COLO829 (cell line): Measurements from ENCODE around the gene PIWIL4.

Source experiments
- DNase-seq: peaks from one replicate; pipeline ENCODE4 v3.0.0; 2012; ENCODE audit warnings: low spot score

Gene PIWIL4

GRCh38 chr11:94662846-94663390, 95.8 kb downstream of the PIWIL4 start:
- DNase-seq = no peak

DNA sequence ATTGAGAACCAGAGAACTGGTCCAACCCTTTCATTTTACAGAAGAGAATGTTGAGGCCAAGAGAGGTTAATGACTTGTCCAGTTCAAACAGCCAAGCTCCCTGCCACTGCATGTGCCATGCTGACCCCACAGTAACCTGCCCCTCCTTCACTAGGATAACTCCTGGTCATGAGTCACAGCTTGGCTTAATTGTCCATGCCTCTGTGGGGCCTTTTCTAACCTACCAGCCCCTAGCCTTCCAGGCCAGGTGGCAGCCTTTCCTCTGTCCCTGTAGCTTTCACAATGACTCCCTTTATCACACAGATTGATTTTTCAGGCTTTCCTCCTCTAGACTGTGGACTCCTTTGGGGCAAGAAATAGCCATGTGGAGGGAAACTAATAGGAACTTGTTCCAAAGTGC, 97.2 kb downstream of the PIWIL4 start:
- DNase-seq = peak; percentile 51

- no peak for DNase-seq
These were observed 98.0 kb downstream of the PIWIL4 start for GRCh38 chr11:94665116-94665659.

GRCh38 chr11:94666792-94667721, 99.9 kb downstream of the PIWIL4 start:
- DNase-seq = no peak

- DNase-seq = no peak
These were observed 101.1 kb downstream of the PIWIL4 start for GRCh38 chr11:94668212-94668793.

DNA sequence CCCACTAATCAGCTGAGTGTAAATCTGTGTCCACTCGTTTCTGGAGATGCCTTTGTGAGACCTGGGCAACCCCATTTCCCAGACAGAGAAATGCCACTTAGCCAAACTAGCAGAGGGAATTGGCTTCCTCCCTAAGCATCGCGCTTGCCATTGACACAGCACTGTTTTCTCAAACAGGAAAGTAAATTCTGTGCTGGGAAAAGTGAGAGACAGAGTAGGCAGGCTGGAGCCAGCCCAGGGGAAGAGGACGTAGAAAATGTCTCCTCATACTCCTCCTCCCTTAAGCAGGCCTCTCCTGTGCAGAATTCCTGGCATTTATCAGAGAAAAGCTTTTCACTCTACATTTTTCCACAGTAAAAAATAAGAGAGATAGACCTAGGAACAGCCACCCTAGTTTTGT, 101.9 kb downstream of the PIWIL4 start:
- DNase-seq = no peak
